ENCODE data around the gene ERCC6L.
A peak's percentile ranks its signal among the peaks of the same experiment; 100 is the strongest.
"Not testable (repeated sequence)": the region's sequence is repeated elsewhere in the genome, so short reads cannot be mapped to it uniquely, and the experiment has no call there.

ERCC6L gene

GRCh38 chrX:72245461-72246089 is 6.7 kb upstream of the ERCC6L start:
- DNase-seq, result no peak

- DNase-seq, result no peak
These were observed 4.6 kb upstream of the ERCC6L start for GRCh38 chrX:72243472-72243871.

- DNase-seq, result no peak
These were observed 2.1 kb upstream of the ERCC6L start for GRCh38 chrX:72240976-72241375.

- no peak for DNase-seq
These were observed 644 bp downstream of the ERCC6L start for GRCh38 chrX:72238183-72238582.

GRCh38 chrX:72236841-72237240 is 2.0 kb downstream of the ERCC6L start:
- DNase-seq, result no peak

GRCh38 chrX:72230290-72230689 is 8.5 kb downstream of the ERCC6L start:
- DNase-seq, result no peak

GRCh38 chrX:72220375-72220774 is 18.5 kb downstream of the ERCC6L start:
- not testable (repeated sequence) for DNase-seq

- no peak for DNase-seq
These were observed 21.9 kb downstream of the ERCC6L start for GRCh38 chrX:72216973-72217372.

GRCh38 chrX:72208126-72208800 is 30.6 kb downstream of the ERCC6L start:
- no peak for DNase-seq

- DNase-seq, result no peak
These were observed 31.5 kb downstream of the ERCC6L start for GRCh38 chrX:72207366-72207765.

- no peak for DNase-seq
These were observed 33.1 kb downstream of the ERCC6L start for GRCh38 chrX:72205706-72206105.

GRCh38 chrX:72203421-72203820 is 35.4 kb downstream of the ERCC6L start:
- no peak for DNase-seq

GRCh38 chrX:72202792-72203401 is 35.9 kb downstream of the ERCC6L start:
- no peak for DNase-seq

- no peak for DNase-seq
These were observed 36.8 kb downstream of the ERCC6L start for GRCh38 chrX:72201836-72202536.

- DNase-seq, result no peak
These were observed 55.9 kb downstream of the ERCC6L start for GRCh38 chrX:72182924-72183323.

GRCh38 chrX:72181178-72182125 is 57.4 kb downstream of the ERCC6L start, which contains the start of gene PIN4:
PIN4 (plus strand) TSS chrX:72181757; CDS start chrX:72181786, 29 bp downstream.
- peak; percentile 79 for DNase-seq

GRCh38 chrX:72180539-72180938 is 58.3 kb downstream of the ERCC6L start:
- no peak for DNase-seq

- DNase-seq, result no peak
These were observed 61.8 kb downstream of the ERCC6L start for GRCh38 chrX:72176981-72177380.

GRCh38 chrX:72176289-72176688 is 62.5 kb downstream of the ERCC6L start:
- DNase-seq, result not testable (repeated sequence)

- no peak for DNase-seq
These were observed 69.7 kb downstream of the ERCC6L start for GRCh38 chrX:72169008-72169728.

GRCh38 chrX:72165551-72165950 is 73.3 kb downstream of the ERCC6L start:
- DNase-seq, result no peak

- no peak for DNase-seq
These were observed 79.1 kb downstream of the ERCC6L start for GRCh38 chrX:72159769-72160168.

Measured in KG1 (cell line).